Effector CD4-positive, alpha-beta T cell (primary cell): ENCODE data around the gene SIPA1.
"Not testable (repeated sequence)": the region's sequence is repeated elsewhere in the genome, so short reads cannot be mapped to it uniquely, and the experiment has no call there.

Experiments used
- DNase-seq: peaks from one replicate; pipeline ENCODE4 v3.0.0-alpha.2; 2020

Gene SIPA1

DNA sequence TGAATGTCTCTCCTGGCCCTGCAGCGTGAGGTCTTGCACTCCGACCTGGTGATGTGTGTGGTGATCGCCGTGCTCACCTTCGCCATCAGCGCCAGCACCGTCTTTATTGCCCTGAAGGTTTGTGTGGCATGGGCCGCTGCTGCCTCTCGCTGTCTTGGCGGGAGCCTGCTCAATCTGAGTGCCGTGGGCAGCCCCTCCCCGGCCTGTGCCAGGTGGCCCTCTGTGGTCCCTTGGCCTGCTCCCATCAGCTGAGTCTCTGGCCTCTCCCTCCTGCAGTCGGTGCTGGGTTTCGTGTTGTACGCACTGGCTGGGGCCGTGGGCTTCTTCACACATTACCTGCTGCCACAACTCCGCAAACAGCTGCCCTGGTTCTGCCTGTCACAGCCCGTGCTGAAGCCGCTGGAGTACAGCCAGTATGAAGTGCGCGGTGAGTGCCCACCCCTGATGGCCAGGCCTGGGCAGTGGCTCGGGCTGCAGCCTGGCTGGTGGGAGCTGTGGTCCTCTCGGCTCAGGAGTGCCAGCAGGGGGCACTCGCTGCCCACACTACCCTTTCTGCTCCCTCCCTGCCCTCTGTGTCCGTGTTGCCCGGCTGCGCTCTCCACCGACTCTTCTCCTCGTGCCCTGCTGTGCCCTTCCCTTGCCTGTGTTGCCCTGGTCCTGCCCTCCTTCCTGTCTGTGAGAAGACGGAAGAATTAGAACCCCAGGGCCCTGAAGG, 12.1 kb upstream of the SIPA1 start:
- DNase-seq = peak; percentile 41

DNA sequence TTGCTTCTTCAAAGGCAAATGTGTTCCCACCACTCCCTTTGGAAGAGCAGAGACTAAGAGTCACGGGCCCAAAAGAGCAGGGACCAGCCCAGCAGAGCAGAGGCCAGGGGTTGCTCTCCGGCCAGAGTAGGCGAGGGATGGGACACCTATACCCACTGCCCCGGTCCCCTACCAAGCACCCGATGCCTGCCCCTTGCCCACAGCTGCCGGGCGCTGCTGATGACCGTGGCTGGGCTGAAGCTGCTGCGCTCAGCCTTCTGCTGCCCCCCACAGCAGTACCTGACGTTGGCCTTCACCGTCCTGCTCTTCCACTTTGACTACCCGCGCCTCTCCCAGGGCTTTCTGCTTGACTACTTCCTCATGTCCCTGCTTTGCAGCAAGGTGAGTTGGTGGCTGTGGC, 10.7 kb upstream of the SIPA1 start:
- no peak for DNase-seq

DNA sequence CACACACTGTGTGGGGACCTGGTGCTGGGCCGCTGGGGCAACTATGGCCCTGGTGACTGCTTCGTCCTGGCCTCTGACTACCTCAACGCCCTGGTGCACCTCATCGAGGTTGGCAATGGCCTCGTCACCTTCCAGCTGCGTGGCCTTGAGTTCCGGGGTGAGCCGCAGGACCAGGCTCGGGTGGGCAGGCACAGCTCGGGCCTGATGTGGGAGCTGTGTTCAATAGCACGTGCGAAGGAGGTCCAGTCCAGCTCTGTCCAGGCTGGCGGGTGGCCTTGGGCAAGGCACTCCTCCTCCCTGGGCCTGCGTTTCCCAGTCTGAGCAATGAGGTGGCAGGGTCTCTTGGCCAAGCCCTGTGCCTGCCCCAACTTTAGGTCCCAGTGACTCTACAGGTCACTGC, 8.3 kb upstream of the SIPA1 start:
- no peak for DNase-seq

DNA sequence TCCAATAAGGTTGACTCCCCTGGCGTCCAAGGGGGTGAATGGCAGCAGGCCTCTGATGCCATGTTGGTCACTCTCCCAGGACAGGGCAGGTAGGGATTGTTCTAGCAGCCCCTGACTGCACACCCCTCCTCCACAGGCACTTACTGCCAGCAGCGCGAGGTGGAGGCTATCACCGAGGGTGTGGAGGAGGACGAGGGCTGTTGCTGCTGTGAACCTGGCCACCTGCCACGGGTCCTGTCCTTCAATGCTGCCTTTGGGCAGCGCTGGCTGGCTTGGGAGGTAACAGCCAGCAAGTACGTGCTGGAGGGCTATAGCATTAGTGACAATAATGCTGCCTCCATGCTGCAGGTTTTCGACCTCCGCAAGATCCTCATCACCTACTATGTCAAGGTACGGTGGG, 7.7 kb upstream of the SIPA1 start:
- DNase-seq = no peak

DNA sequence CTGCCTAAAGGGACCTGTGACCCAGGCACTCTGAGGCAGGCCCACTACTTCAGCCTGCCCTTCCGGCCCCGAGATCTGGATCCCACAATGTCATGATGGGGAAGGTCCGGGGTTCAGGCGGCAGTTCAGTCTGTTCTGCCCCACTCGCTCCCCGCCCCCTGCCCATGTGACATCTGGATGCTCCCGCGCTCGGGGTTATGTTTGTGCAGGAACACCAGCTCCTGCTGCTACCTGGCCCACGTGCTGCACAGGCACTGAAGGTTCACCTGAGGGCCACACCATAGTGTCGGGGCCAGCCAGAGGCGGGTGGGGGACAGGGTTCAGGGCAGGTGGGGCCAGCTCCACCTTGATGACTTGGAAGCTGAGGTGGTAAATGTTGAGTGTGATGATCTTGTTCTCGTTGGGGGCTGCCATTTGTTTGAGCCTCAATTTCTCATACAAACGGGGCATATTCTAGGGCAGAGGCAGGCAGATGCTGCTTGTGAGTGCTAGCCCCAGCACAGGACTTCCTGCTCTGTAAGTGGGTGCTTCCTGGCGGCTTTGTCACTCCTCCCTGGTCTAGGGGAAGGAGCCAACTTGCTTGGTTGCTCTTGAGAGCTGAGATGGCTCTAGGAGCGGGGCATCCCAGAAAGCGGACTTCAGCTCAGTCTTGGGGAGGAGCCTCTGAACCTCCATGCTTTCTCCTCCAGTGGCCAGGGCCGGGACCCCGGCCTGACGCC, 4.4 kb upstream of the SIPA1 start:
- DNase-seq = no peak

DNA sequence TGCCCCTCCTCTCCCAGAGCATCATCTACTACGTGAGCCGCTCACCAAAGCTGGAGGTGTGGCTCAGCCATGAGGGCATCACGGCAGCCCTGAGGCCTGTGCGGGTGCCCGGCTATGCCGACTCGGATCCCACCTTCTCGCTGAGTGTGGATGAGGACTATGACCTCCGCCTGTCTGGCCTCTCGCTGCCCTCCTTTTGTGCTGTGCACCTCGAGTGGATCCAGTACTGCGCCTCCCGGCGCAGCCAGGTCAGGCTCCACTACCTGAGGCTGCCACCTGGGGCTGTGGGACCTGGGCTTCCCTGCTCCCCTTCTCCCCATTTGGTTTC, 3.8 kb upstream of the SIPA1 start:
- DNase-seq = no peak

DNA sequence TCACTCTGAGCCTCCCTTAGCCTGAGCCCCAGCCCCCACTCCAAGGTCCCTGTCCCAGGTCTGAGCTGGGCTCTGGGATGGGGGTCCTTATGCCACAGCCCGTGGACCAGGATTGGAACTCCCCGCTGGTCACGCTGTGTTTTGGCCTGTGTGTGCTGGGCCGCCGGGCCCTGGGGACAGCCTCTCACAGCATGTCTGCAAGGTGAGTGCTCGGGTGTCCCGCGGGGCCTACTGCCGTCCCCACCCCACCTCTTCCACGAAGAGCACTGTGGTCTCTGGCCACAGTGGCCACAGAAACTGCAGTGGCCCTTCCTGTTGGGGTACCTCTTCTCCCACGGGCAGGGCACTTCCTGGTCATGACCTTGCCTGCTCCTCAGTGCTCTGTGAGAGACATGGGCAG, 3.5 kb upstream of the SIPA1 start:
- no peak for DNase-seq

DNA sequence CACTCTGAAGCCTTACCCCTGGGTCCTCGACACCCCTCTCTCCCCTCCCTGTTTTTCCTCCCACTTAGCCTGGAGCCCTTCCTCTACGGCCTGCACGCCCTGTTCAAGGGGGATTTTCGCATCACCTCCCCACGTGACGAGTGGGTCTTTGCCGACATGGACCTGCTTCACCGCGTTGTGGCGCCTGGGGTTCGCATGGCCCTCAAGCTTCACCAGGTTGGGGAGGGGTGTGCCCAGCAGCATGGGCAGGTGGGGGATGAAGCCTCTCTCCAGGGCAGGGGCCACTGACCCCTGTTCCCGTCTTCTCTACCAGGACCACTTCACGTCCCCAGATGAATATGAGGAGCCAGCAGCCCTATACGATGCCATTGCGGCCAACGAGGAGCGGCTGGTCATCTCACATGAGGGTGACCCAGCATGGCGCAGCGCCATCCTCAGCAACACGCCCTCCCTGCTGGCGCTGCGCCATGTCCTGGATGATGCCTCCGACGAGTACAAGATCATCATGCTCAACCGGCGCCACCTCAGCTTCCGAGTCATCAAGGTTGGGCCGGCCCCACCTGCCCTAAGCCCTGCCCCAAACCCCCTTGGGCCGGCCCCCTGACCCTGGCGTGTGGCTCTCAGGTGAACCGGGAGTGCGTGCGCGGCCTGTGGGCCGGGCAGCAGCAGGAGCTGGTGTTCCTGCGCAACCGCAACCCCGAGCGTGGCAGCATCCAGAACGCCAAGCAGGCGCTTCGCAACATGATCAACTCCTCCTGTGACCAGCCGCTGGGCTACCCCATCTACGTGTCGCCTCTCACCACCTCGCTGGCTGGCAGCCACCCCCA, 2.8 kb upstream of the SIPA1 start:
- no peak for DNase-seq

DNA sequence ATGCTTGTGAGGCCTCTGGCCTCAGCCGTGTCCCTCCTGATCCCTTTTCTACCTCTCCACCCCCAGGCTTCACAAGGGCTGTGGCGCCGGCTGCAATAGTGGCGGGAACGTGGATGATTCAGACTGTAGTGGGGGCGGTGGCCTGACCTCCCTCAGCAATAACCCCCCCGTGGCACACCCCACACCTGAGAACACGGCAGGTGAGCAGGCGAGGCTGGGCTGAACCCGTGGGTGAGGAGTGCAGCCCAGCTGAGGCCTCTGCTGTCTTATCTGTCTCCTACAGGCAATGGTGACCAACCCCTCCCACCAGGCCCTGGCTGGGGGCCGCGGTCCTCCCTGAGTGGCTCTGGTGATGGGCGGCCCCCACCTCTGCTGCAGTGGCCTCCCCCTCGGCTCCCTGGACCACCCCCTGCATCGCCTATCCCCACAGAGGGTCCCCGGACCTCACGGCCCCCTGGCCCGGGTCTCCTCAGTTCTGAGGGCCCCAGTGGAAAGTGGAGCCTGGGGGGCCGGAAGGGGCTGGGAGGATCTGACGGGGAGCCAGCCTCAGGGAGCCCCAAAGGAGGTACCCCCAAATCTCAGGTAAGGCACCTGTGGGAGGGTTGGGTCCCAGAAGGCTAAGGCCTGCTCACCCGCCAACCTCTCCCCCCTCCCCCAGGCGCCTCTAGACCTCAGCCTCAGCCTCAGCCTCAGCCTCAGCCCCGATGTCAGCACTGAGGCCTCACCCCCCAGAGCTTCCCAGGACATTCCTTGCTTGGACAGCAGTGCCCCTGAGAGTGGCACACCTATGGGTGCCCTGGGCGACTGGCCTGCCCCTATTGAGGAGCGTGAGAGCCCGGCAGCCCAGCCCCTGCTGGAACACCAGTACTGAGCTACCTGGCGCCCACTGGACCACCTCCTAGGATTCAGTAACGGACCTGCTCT, 1.5 kb upstream of the SIPA1 start:
- DNase-seq = no peak

DNA sequence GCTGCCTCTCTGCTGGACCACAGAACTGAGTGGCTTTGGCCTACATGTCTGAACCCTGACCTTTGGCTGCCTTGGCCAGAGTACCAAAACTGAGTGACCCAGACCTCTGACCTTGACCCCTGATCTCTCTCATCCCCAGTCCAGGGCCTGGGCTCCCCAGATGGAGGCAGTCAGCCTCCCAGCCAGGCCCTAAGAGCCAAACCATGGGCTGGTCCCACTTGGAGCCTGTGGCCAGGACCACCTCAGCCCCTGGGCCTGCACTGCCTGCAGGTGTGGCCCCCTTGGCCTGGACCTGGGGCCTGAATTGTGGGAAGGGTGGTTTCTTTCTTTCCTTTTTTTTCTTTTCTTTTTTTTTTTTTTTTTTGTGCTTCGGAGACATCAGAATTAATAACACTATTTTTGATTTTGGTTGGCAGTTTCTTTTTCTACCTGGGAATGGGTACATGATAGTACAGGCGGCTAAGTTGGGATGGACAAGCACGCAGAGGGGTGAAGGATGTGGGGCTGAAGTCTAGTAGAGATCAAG, 806 bp upstream of the SIPA1 start:
- no peak for DNase-seq

DNA sequence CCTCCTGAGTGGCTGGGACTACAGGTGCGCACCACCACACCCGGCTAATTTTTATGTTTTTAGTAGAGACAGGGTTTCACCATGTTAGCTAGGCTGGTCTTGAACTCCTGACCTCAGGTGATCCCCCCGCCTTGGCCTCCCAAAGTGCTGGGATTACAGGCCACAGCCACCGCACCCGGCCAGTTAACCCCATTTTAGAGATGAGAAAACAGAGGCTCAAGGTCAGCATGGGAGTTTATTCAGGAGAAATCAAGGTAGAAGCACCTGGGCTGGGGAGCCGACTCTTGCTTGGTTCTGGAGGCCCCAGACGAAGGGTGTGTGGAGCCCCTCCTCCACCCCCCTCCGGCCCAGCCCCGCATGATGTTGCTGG, 1.3 kb downstream of the SIPA1 start:
- DNase-seq = not testable (repeated sequence)

DNA sequence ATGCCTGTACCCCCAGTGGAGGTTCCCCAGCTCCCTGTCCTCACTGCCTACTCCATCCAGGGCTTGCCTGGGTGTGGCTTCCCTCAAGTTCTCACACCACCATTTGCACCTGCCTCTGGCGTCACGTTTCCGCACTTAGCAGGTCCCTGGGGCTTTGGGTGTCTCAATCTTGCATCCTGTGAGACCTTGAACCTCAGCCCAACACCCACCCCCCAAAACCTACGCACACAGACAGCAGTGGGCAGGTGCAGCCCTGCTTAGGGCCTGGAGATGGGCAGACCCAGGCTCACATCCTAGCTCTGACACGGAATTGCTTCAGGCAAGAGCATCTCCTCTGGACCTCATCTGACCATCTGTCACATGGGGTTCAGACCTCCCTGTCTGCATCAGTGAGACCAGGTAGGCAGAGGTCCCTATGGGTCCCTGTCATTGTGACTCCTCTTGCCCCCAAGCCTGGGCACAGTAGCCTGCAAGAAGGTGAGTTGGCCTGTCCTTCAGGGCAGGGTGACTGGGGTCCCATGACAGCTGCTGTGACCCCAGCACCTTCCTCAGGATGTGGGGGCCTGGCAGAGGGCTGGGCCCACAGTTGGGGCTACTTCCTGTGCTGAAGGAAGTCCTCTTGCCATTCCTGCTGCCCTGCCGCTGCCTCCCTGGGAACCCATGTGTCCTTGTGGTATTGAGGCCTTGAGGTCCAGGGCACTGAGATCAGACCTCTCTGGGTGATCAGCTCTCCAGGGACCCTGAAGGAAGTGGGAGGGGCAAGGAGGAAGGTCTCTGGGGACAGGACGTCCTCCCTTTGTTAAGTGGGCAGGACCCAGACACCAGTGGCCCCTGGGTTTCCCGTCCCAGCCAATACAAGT, 2.0 kb downstream of the SIPA1 start:
- peak; percentile 75 for DNase-seq

DNA sequence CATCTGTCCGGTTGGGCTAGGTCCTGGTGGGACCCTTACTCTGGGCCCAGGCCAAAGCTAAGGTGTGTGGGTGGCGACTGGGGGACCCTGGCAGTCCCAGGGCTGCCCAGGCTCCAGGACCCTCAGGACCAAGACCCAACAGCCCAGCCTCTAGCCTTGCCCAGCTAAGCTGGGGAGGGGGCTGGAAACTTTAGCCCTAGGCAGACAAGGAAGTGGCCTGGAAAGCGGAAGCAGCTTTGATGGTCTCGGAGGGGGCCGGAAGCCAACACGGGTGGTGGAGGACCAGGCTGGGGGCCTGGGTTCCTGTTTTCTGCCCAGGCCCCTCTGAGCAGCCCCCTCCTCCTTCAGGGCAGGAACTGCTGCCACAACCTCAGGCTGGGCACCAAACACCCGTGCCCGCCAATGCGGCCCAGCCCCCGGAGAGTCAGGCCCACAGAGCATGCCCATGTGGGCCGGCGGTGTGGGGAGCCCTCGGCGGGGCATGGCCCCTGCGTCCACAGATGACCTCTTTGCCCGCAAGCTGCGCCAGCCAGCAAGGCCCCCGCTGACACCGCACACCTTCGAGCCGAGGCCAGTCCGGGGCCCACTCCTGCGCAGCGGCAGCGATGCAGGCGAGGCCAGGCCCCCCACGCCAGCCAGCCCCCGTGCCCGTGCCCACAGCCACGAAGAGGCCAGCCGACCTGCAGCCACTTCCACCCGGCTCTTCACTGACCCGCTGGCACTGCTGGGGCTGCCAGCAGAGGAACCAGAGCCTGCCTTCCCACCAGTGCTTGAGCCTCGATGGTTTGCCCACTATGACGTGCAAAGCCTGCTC, 2.8 kb downstream of the SIPA1 start:
- peak; percentile 23 for DNase-seq

DNA sequence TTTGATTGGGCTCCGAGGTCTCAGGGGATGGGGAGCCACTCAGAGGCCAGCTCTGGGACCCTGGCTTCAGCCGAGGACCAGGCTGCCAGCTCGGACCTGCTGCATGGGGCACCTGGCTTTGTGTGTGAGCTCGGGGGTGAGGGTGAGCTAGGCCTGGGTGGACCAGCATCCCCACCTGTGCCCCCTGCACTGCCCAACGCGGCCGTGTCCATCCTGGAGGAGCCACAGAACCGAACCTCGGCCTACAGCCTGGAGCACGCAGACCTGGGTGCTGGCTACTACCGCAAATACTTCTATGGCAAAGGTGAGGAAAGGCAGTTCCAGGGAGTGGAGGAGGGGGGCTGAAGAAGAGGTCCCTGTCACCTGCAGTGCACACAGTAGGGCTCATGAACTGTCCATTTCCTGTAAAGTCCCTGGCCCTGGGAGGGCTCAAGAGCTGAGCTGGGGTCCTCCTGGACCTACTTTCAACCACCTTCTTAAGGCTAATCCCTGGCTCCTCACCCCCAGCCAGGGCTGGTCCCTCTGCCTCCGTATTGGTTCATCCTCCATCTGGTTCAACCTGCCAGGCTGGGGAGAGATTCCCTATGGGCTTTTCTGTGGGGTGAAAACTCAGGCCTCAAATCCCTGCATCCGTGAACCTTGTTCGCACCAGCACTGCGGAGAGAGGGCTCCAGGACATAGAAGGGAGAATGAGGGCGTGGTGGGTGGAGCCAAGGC, 3.6 kb downstream of the SIPA1 start:
- DNase-seq = no peak

DNA sequence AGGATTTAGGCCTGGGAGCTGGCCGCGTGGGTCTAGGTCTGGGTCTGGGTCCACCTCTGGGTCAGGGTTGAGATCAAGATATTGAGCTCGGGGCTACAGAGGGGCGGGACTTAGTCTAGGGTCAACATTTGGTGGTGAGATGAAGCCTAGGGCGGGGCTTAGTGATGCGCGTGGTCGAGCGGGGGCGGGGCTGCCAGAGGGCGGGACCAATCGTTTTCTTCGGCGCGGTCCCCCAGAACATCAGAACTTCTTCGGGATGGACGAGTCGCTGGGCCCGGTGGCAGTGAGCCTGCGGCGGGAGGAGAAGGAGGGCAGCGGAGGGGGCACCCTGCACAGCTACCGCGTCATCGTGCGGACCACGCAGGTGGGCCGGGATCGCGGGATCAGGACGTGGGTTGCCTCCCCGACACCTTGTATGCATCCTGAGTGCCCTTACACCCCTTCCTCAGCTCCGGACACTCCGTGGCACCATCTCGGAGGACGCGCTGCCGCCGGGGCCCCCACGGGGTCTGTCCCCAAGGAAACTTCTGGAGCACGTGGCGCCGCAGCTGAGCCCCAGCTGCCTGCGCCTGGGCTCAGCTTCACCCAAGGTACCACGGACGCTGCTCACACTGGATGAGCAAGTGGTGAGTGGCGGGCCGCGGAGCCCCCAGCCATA, 4.2 kb downstream of the SIPA1 start:
- DNase-seq = no peak

DNA sequence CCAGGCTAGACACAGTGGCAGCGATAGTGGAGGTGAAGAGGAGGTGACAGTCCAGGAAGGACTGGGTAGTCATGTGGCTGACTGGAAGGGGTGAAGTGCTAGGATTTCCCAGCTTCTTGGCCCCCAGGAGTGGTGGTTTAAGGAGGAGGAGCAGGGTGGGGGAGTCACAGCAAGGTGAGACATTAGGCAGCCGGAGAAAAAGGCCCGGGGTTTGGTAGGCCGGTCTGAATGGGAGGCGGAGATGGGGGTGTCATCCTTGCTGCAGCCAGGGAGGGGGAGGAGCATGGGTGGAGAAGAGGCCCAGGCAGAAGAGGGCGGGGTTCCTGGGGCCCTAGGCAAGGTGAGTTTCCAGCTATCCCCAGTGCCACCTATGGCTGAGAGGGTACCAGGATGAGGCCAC, 6.1 kb downstream of the SIPA1 start:
- DNase-seq = no peak

DNA sequence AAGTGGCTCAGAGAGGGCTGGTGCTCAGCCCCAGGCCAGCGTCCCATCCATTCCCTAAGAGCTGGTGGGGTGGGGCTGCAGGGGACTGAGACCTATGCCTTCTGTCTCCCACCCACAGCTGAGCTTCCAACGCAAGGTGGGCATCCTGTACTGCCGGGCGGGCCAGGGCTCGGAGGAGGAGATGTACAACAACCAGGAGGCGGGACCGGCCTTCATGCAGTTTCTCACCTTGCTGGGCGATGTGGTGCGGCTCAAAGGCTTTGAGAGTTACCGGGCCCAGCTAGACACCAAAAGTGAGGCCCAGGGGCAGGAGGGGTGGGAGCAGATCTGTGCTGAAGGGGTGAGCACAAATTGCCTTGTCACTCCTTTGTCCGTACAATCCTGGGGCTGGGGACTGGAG, 6.9 kb downstream of the SIPA1 start:
- DNase-seq = no peak

DNA sequence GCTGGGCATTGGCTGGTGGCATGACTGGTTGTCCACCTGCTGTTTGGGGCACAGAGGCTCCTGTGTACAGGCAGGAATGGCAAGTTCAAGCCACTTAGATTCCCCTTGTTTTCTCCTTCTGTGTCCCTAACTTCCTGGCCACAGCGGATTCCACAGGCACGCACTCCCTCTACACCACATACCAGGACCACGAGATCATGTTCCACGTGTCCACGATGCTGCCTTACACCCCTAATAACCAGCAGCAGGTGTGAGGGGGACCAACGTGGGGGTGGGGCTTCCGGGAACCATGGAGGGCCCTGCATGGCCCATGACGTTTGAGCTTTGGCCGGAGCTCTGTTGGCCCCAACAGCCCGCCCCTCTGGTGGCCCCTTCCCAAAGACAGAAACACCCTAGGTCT, 7.8 kb downstream of the SIPA1 start:
- no peak for DNase-seq

DNA sequence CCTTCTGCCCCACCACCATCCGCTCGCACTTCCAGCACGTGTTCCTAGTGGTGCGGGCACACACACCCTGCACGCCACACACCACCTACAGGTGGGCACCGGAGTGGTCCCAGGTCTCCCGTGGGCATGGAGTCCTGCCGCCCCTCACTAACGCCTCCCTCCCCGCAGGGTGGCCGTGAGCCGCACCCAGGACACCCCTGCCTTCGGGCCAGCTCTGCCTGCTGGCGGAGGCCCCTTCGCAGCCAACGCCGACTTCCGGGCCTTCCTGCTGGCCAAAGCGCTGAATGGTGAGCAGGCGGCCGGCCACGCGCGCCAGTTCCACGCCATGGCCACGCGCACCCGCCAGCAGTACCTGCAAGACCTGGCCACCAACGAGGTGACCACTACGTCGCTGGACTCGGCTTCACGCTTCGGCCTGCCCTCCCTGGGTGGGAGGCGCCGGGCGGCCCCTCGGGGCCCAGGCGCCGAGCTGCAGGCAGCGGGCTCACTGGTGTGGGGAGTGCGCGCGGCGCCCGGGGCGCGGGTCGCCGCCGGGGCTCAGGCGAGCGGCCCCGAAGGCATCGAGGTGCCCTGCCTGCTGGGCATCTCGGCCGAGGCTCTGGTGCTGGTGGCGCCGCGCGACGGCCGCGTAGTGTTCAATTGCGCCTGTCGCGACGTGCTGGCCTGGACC, 8.5 kb downstream of the SIPA1 start:
- DNase-seq = no peak
